ENCODE measurements around the gene TMEM178B.

DNA sequence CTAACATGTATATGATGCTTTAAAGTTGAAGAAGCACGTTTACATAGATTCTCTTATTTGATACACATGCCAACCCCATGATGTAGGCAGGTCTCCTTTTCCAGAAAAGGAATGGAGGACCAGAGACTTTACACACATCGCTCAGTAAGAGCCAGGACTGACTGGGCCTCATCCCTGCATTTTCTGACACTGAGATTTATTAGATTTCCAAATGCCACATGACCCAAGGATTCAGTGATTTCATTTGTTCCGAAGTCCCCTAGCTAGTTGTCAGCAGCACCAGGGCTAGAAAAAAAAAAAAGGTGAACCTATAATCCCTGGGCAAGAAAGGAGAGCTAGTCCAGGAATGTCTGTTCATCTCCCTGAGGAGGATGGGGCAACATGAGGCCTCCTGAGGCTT lies 334.0 kb downstream of the TMEM178B start:
- TF ChIP-seq, protein P1, sequence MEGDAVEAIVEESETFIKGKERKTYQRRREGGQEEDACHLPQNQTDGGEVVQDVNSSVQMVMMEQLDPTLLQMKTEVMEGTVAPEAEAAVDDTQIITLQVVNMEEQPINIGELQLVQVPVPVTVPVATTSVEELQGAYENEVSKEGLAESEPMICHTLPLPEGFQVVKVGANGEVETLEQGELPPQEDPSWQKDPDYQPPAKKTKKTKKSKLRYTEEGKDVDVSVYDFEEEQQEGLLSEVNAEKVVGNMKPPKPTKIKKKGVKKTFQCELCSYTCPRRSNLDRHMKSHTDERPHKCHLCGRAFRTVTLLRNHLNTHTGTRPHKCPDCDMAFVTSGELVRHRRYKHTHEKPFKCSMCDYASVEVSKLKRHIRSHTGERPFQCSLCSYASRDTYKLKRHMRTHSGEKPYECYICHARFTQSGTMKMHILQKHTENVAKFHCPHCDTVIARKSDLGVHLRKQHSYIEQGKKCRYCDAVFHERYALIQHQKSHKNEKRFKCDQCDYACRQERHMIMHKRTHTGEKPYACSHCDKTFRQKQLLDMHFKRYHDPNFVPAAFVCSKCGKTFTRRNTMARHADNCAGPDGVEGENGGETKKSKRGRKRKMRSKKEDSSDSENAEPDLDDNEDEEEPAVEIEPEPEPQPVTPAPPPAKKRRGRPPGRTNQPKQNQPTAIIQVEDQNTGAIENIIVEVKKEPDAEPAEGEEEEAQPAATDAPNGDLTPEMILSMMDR (IDR thresholded peaks at IDR 0.05; ENCODE audit: poor library complexity): no peak
- TF ChIP-seq EZH2phosphoT487 (IDR thresholded peaks at IDR 0.05; ENCODE audit: low read depth, severe bottlenecking, unreplicated experiment): no peak
